HepG2 (cell line): ENCODE measurements around the gene ATP6V0D1. TPM values are rescaled to one million over a fixed set of nuclear protein-coding genes. Genes with fewer than 3 reads are reported as not detected.

Experiments used
- CBX1 ChIP-seq: IDR thresholded peaks from one replicate; pipeline ENCODE4 v1.6.1; 2016; ENCODE audit warnings: antibody characterized with exemption, low read depth
- HOXA3 ChIP-seq: sonication (generic); formaldehyde crosslinking; IDR thresholded peaks from 2 replicates; pipeline ENCODE4 v1.5.0; 2020; ENCODE audit warnings: missing genetic modification reagents
- MZF1 ChIP-seq: sonication (generic); formaldehyde crosslinking; IDR thresholded peaks from 2 replicates; pipeline ENCODE4 v1.8.1; 2023; ENCODE audit warnings: mild to moderate bottlenecking, missing genetic modification reagents, borderline replicate concordance
- SAP130 ChIP-seq: IDR thresholded peaks from 2 replicates; pipeline ENCODE4 v1.6.1; 2016; ENCODE audit warnings: low read depth
- SRSF4 ChIP-seq: fragments of 200-400 bp; formaldehyde crosslinking; IDR thresholded peaks from one replicate; pipeline ENCODE4 v1.6.1; 2018; ENCODE audit warnings: mild to moderate bottlenecking, low read depth, low read length, moderate library complexity; ENCODE audit not compliant: poor library complexity, severe bottlenecking
- TFDP1 ChIP-seq: IDR thresholded peaks from 2 replicates; pipeline ENCODE4 v1.6.1; 2016; ENCODE audit warnings: missing compliant biosample characterization, missing genetic modification reagents, borderline replicate concordance
- ZBTB43 ChIP-seq: sonication (generic); formaldehyde crosslinking; conservative IDR thresholded peaks from 2 replicates; pipeline ENCODE4 v1.4.0; 2020; ENCODE audit warnings: missing genetic modification reagents
- ZNF232 ChIP-seq: sonication (generic); formaldehyde crosslinking; IDR thresholded peaks from 2 replicates; pipeline ENCODE4 v1.4.0; 2020; ENCODE audit warnings: missing genetic modification reagents, borderline replicate concordance
- ZNF468 ChIP-seq: sonication (generic); formaldehyde crosslinking; IDR thresholded peaks from 2 replicates; pipeline ENCODE4 v1.8.0; 2022; ENCODE audit warnings: mild to moderate bottlenecking, moderate library complexity, missing genetic modification reagents
- polyA plus RNA-seq, 8 experiments: library from polyadenylated mRNA; depleted of rRNA in 3 of 8; stranded (reverse) in 7 of 8; unstranded in 1 of 8; fragments of >200 nt; fragmentation: Illumina TruSeq in 4 of 8; extraction: Trizol in 4 of 8; gene quantifications; 2 replicates each; pipeline versions ENCODE4 v1.2.1 to v1.2.3, GENCODE V29; 2011 to 2016; ENCODE audit warnings: low read depth in 4 of 8, missing spikeins in 1 of 8, mixed read lengths in 1 of 8; ENCODE audit not compliant: insufficient read depth in 1 of 8
- total RNA-seq, 5 experiments: library from RNA; depleted of rRNA; stranded (reverse); fragments of >200 nt; fragmentation: Illumina TruSeq; extraction: Trizol; gene quantifications; 2 replicates each; pipeline ENCODE4 v1.2.3, GENCODE V29; 2016; ENCODE audit warnings: low read depth in 1 of 5
- TF ChIP-seq, protein P1 (sequence below): sonication (generic); formaldehyde crosslinking; IDR thresholded peaks from 2 replicates; pipeline ENCODE4 v1.4.0; 2020; ENCODE audit warnings: missing genetic modification reagents
- TF ChIP-seq, protein P2 (sequence below): sonication (generic); formaldehyde crosslinking; IDR thresholded peaks from 2 replicates; pipeline ENCODE4 v1.4.0; 2020; ENCODE audit warnings: missing genetic modification reagents
- TF ChIP-seq, protein P3 (sequence below): IDR thresholded peaks from 2 replicates; pipeline ENCODE4 v1.6.1; 2016; ENCODE audit warnings: missing biosample characterization, missing genetic modification reagents, low read depth
- TF ChIP-seq, protein P4 (sequence below): IDR thresholded peaks from 2 replicates; pipeline ENCODE4 v1.6.1; 2016; ENCODE audit warnings: low read depth, missing genetic modification reagents, missing compliant biosample characterization

Gene ATP6V0D1
- total and polyA plus RNA-seq, 2 of the 13 experiments (the other 11 are each of a cell fraction or from before 2014, with no cell fraction given): 51.1 to 61.3 TPM

- TF ChIP-seq, protein P1, sequence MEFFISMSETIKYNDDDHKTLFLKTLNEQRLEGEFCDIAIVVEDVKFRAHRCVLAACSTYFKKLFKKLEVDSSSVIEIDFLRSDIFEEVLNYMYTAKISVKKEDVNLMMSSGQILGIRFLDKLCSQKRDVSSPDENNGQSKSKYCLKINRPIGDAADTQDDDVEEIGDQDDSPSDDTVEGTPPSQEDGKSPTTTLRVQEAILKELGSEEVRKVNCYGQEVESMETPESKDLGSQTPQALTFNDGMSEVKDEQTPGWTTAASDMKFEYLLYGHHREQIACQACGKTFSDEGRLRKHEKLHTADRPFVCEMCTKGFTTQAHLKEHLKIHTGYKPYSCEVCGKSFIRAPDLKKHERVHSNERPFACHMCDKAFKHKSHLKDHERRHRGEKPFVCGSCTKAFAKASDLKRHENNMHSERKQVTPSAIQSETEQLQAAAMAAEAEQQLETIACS: no peak; the same call in 1 of the 2 replicates
- TF ChIP-seq SAP130 (CRISPR knock-in tag) (peak; percentile 100), ZBTB43 (CRISPR knock-in tag) (no peak; the same call in 1 of the 2 replicates), MZF1 (no peak), SRSF4 (no peak), HOXA3 (CRISPR knock-in tag) (peak; percentile 92), CBX1 (peak; percentile 91), ZNF468 (CRISPR knock-in tag) (no peak), ZNF232 (CRISPR knock-in tag) (peak; percentile 65; the same call in 1 of the 2 replicates), TFDP1 (CRISPR knock-in tag) (peak; percentile 81; the same call in 1 of the 2 replicates)
- TF ChIP-seq, protein P2, sequence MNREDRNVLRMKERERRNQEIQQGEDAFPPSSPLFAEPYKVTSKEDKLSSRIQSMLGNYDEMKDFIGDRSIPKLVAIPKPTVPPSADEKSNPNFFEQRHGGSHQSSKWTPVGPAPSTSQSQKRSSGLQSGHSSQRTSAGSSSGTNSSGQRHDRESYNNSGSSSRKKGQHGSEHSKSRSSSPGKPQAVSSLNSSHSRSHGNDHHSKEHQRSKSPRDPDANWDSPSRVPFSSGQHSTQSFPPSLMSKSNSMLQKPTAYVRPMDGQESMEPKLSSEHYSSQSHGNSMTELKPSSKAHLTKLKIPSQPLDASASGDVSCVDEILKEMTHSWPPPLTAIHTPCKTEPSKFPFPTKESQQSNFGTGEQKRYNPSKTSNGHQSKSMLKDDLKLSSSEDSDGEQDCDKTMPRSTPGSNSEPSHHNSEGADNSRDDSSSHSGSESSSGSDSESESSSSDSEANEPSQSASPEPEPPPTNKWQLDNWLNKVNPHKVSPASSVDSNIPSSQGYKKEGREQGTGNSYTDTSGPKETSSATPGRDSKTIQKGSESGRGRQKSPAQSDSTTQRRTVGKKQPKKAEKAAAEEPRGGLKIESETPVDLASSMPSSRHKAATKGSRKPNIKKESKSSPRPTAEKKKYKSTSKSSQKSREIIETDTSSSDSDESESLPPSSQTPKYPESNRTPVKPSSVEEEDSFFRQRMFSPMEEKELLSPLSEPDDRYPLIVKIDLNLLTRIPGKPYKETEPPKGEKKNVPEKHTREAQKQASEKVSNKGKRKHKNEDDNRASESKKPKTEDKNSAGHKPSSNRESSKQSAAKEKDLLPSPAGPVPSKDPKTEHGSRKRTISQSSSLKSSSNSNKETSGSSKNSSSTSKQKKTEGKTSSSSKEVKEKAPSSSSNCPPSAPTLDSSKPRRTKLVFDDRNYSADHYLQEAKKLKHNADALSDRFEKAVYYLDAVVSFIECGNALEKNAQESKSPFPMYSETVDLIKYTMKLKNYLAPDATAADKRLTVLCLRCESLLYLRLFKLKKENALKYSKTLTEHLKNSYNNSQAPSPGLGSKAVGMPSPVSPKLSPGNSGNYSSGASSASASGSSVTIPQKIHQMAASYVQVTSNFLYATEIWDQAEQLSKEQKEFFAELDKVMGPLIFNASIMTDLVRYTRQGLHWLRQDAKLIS (CRISPR knock-in tag): no peak
- TF ChIP-seq, protein P3, sequence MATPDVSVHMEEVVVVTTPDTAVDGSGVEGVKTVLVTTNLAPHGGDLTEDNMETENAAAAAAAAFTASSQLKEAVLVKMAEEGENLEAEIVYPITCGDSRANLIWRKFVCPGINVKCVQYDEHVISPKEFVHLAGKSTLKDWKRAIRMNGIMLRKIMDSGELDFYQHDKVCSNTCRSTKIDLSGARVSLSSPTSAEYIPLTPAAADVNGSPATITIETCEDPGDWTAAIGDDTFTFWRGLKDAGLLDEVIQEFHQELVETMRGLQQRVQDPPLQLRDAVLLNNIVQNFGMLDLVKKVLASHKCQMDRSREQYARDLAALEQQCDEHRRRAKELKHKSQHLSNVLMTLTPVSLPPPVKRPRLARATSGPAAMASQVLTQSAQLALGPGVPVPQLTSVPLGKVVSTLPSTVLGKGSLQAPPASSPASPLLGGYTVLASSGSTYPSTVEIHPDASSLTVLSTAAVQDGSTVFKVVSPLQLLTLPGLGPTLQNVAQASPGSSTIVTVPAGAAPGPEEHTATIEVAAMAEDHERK (CRISPR knock-in tag): peak; percentile 88
- TF ChIP-seq, protein P4, sequence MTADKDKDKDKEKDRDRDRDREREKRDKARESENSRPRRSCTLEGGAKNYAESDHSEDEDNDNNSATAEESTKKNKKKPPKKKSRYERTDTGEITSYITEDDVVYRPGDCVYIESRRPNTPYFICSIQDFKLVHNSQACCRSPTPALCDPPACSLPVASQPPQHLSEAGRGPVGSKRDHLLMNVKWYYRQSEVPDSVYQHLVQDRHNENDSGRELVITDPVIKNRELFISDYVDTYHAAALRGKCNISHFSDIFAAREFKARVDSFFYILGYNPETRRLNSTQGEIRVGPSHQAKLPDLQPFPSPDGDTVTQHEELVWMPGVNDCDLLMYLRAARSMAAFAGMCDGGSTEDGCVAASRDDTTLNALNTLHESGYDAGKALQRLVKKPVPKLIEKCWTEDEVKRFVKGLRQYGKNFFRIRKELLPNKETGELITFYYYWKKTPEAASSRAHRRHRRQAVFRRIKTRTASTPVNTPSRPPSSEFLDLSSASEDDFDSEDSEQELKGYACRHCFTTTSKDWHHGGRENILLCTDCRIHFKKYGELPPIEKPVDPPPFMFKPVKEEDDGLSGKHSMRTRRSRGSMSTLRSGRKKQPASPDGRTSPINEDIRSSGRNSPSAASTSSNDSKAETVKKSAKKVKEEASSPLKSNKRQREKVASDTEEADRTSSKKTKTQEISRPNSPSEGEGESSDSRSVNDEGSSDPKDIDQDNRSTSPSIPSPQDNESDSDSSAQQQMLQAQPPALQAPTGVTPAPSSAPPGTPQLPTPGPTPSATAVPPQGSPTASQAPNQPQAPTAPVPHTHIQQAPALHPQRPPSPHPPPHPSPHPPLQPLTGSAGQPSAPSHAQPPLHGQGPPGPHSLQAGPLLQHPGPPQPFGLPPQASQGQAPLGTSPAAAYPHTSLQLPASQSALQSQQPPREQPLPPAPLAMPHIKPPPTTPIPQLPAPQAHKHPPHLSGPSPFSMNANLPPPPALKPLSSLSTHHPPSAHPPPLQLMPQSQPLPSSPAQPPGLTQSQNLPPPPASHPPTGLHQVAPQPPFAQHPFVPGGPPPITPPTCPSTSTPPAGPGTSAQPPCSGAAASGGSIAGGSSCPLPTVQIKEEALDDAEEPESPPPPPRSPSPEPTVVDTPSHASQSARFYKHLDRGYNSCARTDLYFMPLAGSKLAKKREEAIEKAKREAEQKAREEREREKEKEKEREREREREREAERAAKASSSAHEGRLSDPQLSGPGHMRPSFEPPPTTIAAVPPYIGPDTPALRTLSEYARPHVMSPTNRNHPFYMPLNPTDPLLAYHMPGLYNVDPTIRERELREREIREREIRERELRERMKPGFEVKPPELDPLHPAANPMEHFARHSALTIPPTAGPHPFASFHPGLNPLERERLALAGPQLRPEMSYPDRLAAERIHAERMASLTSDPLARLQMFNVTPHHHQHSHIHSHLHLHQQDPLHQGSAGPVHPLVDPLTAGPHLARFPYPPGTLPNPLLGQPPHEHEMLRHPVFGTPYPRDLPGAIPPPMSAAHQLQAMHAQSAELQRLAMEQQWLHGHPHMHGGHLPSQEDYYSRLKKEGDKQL (CRISPR knock-in tag): peak; percentile 43; the same call in 1 of the 2 replicates
These were observed at the start of gene ATP6V0D1 (continued) for GRCh38 chr16:67480833-67481560.
